Glomerular visceral epithelial cell (primary cell): ENCODE results near the gene PANK1.
"Not testable (repeated sequence)": the region's sequence is repeated elsewhere in the genome, so short reads cannot be mapped to it uniquely, and the experiment has no call there.

Source experiments
- DNase-seq: peaks from one replicate; pipeline ENCODE4 v3.0.0-alpha.2; 2016; ENCODE audit errors: extremely low spot score

Gene PANK1

DNA sequence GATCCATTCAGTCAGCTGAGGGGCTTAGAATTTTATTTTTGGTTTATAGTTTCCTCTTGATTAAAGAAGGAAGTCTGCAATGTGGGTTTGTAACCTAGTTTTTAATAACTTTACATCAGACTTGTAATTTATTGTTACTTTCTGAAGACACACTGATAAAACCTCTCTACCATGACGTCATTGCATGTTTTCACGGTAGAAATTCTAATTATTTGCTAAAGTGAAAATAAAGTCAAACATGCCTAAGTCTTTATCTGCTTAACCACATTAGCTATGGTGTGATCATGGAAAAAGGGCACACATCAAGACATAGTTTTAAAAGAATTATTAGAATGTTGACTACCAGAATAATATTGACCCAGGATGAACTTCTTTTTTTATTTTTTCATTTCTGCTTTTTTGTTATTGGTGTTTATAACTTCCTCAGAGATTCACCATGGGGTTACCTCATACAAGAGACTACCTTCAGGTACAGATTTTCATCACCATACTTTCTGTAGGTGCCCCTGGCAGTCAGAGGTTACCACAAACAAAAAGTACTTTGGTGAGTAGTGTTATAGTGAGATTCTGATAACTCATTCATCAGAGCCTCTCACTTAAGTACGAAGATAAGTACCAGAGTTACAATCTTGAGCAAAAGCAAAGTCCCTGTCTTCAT lies 7.0 kb upstream of the PANK1 start:
- no peak for DNase-seq

- DNase-seq = no peak
These were observed 6.3 kb upstream of the PANK1 start for GRCh38 chr10:89651205-89651915.

- no peak for DNase-seq
These were observed 4.0 kb upstream of the PANK1 start for GRCh38 chr10:89649051-89649450.

DNA sequence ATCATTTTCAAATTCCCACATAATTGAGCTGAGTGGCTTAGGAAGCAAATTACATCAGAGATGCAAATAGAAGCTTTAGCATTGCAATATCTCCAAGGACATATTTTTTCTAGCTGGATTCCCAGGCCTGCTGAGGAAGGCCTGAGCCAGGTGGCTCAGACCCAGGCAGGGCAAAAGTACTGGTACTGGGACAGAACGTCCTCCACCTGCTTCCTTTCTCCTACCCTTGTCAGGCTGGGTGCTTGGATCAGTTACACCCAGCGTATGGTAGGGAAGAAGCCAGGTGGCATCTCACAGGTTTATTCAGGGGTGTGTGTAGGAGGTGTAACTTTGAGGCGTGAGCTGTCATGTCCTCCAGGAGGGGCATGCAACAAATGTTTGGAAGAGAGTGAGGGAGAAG lies 3.0 kb upstream of the PANK1 start:
- no peak for DNase-seq

GRCh38 chr10:89646889-89647657 lies 2.0 kb upstream of the PANK1 start:
- no peak for DNase-seq

GRCh38 chr10:89645742-89646172 lies 715 bp upstream of the PANK1 start:
- no peak for DNase-seq

GRCh38 chr10:89644691-89644966 lies 413 bp downstream of the PANK1 start:
- DNase-seq = no peak

GRCh38 chr10:89643812-89644690 lies 991 bp downstream of the PANK1 start:
- DNase-seq = peak; percentile 96

DNA sequence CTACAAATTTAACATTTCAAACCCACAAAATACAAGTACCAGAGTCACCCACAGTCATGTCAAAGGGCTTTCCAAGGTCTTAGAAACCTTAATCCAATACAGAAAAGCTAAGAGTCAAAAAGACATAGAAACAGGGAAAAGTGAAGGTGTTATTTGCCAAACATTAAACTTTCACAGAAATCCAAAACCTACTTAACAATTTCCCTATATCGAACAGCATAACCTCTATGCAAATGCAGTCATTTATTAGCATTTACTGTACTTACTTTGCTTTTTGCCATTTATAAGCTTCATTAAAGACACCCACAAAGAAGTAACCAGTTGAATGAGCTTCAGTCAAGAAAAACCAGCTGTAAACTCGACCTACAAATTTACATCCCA lies 1.6 kb downstream of the PANK1 start:
- no peak for DNase-seq

DNA sequence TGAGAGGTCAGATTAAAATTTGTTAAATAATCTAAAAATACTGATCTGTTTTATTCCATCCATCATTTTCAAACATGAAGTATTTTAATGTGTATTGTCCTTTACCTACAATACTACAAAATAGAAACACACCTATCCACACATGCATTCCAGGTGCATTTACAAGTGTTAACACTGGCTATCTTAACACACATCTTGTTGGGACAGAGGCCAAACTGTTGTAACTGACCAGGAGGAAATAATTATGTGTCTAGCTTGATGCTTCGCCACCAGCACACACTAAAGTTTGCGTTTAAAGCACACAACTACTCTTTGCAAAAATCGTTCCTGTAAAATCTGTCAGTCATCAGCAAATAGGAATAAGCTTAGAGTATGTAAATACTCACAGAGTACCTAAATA lies 2.8 kb downstream of the PANK1 start:
- no peak for DNase-seq

DNA sequence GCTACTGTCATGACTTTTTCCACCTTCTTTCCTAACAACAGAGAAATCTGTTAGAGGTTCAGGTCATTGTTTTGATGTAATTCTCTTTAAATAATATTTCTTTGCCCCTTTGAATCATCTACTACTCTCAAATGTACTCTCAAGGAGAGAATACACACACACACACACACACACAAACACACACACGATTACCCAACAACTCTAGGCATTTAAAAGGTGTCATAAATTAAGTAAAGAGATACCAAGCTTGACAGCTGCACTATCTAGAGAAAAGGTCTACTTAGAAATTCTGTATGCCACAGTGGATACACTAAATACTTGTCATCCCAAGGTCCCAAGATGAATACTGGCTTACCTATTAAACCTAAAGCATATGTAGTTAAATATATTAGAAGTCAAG lies 4.8 kb downstream of the PANK1 start:
- no peak for DNase-seq

DNA sequence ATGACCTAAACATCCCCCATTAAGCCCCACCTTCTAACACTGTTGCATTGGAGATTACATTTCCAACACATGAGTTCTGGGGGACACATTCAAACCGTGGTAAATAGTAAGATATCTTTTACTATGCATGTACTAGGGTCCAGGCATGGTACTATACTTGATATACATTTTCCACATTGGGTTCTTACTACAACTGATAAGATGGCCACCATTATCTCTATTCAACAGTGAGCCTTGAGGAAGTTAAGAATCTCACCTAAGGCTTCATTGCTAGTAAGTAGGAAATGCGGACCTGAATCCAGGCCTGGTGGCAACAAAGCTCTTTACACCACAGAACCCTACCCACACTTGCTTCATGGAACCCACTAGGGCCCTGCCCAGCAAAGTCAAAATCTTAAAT lies 5.7 kb downstream of the PANK1 start:
- no peak for DNase-seq

DNA sequence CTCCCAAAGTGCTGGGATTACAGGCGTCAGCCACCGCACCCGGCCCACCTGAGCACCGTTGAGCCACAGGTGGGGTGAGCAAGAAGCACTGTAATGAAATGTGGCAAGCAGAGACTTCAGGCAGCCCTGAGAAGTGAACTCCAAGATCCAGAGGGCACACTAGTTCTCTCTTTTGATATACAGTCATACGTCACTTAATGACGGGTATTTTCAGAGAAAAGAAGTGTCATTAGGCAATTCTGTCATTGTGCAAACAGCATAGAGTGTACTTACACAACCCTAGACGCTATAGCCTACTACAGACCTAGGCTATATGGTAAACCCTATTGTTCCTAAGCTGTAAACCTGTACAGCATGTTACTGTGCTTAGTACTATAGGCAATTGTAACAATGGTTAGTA lies 7.9 kb downstream of the PANK1 start:
- no peak for DNase-seq

DNA sequence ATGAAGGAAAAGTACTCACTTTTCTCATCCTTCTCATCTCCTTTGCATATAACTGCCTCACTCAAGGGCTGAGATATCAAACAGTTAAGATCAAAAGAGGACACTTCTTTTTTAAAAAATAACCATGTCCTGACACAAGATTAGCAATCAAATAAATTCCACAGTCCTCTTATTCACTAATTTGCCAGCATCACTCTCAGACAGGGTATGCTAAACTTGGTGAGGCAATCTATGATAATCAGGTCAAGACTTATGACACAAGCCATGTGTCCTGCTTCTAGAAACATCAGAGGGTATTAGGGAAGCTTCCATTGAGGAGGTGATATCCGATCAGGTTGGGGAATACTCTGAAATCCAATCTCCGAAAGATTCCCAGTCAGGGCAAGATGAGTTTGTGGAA lies 10.4 kb downstream of the PANK1 start:
- no peak for DNase-seq

DNA sequence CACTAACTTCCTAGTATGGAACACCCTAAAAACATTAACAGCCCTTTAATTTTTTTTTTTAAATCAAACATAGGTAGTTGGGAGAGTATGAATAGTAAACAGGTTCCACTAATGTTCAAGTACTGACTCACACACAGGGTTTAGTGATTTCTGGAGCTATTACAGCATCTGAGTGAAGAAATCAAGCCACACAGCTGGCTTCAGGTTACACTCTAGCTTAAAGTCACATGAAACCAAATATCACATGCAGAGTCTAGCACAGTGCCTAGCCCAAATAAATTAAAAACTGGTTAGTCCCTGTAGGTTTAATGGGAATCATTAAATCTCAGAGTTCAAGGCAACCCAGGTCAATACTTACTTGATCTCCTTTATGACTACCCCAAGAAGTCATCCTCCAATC lies 11.6 kb downstream of the PANK1 start:
- DNase-seq = peak; percentile 52

DNA sequence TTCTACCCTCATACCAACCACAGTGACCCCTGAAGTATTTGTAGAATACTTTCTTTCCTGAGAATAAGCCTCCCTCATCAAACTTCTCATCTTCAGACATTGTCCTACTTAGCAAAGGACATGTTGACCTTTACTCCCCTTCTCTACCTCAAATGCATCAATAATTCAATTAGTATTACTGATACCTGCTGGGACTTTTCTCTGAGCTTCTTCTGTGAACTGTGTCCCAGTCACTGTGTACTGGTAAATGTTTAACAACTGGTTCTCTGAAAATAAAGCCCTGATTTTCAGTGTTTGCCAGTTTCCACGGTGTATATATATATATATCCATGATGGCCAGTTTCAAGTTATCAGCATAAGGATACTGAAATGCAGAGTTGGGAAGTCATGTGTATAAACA lies 12.2 kb downstream of the PANK1 start:
- no peak for DNase-seq

- DNase-seq = no peak
These were observed 17.2 kb downstream of the PANK1 start for GRCh38 chr10:89627830-89628229.

DNA sequence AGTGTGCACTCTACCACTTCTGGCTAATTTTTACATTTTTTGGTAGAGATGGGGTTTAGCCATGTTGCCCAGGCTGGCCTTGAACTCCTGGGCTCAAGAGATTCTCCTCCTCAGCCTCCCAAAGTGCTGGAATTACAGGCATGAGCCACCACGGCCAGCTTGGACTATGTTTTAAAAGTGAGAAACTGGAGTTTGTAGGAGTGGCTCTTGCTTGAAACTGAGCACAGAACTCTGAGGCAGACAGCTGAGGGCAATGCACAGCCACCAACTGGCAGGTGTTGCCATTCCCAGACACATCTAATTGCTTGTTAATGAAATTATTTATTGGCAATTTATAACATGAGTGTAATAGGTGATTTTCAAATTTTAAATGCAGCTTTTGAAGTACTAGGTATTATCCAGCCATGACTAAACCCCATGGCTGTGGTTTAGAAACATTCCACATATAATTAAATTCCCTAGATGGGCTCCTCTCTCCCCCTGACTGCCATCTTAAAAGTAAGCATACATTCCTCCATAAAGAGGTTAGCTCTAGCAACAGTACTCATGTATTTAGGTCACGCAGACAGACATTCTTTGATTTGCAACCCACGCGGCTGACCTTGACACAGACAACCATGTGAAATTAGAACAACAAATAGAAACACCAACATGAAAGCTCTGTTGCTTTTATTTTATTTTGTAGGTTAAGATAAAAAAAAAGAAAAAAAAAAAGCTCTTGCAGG lies 19.8 kb downstream of the PANK1 start:
- DNase-seq = peak; percentile 67

- no peak for DNase-seq
These were observed 21.0 kb downstream of the PANK1 start for GRCh38 chr10:89624020-89624419.

DNA sequence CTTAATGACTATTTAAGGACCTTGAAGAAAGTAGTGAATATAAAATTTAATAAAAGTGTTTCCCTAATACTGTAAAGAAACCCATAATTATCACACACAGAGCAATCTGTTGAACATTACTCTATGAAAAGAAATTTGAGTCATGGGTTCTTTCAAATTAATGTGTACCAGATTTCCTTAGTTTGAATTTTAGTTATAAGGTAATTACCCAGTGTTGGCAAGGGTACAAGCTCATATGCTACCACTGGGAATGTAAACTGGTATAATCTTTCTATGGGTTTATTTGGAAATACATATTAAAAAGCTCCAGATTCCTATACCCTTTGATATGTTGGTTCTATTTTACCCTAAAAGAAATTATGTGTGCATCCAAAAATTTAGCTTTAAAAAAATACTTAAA lies 22.9 kb downstream of the PANK1 start:
- DNase-seq = no peak

DNA sequence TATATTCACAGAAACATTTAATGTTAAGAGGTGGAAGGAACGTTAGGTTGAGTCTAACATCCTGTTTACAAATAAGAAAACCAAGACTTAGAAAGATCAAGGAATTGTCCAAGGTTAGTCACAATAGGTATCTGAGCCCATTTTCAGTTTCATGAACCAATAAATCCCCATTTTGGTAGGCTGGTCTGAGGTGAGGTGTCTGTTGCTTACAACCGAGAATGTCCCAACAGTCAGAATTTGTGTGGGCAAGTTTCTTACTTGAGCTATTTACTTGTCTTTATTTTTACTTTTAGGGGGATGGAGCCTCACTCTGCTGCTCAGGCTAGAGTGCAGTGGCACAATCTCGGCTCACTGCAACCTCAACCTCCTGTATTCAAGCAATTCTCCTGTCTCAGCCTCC lies 23.6 kb downstream of the PANK1 start:
- no peak for DNase-seq

GRCh38 chr10:89620296-89620695 lies 24.7 kb downstream of the PANK1 start:
- not testable (repeated sequence) for DNase-seq
